H9 (cell line): ENCODE results near the gene GRIK1. TPM values are rescaled to one million over a fixed set of nuclear protein-coding genes. Genes with fewer than 3 reads are reported as not detected.

Experiments used
- DNase-seq: peaks from one replicate; pipeline ENCODE4 v3.0.0-alpha.2; 2017
- H2AFZ ChIP-seq: one replicate; pipeline ENCODE4 v1.6.1; 2013; ENCODE audit warnings: mild to moderate bottlenecking, low read length, control low read depth, moderate library complexity
- H2AK5ac ChIP-seq: 2 replicates; pipeline ENCODE4 v1.6.1; 2013; ENCODE audit warnings: low read length, control low read depth, mixed read lengths; ENCODE audit not compliant: insufficient read length
- H2BK120ac ChIP-seq: one replicate; pipeline ENCODE4 v1.6.1; 2013; ENCODE audit warnings: low read depth, mild to moderate bottlenecking, low read length, control low read depth, inconsistent platforms; ENCODE audit not compliant: poor library complexity, severe bottlenecking
- H2BK12ac ChIP-seq: 2 replicates; pipeline ENCODE4 v1.6.1; 2013; ENCODE audit warnings: low read length, control low read depth, mixed read lengths, low read depth; ENCODE audit not compliant: insufficient read length
- H2BK15ac ChIP-seq: 2 replicates; pipeline ENCODE4 v1.6.1; 2013; ENCODE audit warnings: low read depth, low read length, control low read depth
- H2BK20ac ChIP-seq: one replicate; pipeline ENCODE4 v1.6.1; 2013; ENCODE audit warnings: low read depth, mild to moderate bottlenecking, low read length, control low read depth, inconsistent platforms; ENCODE audit not compliant: poor library complexity, severe bottlenecking
- H2BK5ac ChIP-seq: 2 replicates; pipeline ENCODE4 v1.6.1; 2013; ENCODE audit warnings: low read length, control low read depth, mixed read lengths; ENCODE audit not compliant: insufficient read length
- H3K14ac ChIP-seq: 2 replicates; pipeline ENCODE4 v1.6.1; 2013; ENCODE audit warnings: low read length, control low read depth; ENCODE audit not compliant: insufficient read depth
- H3K18ac ChIP-seq: 2 replicates; pipeline ENCODE4 v1.6.1; 2013; ENCODE audit warnings: low read depth, mild to moderate bottlenecking, mixed read lengths, low read length, control low read depth; ENCODE audit not compliant: insufficient read length
- H3K23ac ChIP-seq: 2 replicates; pipeline ENCODE4 v1.6.1; 2013; ENCODE audit warnings: low read length, control low read depth, mixed read lengths, low read depth; ENCODE audit not compliant: insufficient read length
- H3K23me2 ChIP-seq: 2 replicates; pipeline ENCODE4 v1.6.1; 2013; ENCODE audit warnings: low read depth, mild to moderate bottlenecking, mixed read lengths, low read length, control low read depth; ENCODE audit not compliant: insufficient read length, poor library complexity, severe bottlenecking
- H3K27ac ChIP-seq: 2 replicates; pipeline ENCODE4 v1.5.1; 2013; ENCODE audit warnings: low read length, control low read depth, mixed read lengths, low read depth; ENCODE audit not compliant: insufficient read length
- H3K27me3 ChIP-seq: 2 replicates; pipeline ENCODE4 v1.6.1; 2013; ENCODE audit warnings: low read length, control low read depth, inconsistent platforms; ENCODE audit not compliant: insufficient read depth
- H3K4ac ChIP-seq: 2 replicates; pipeline ENCODE4 v1.6.1; 2013; ENCODE audit warnings: low read depth, mild to moderate bottlenecking, control low read depth, inconsistent platforms, low read length, moderate library complexity
- H3K4me1 ChIP-seq: 2 replicates; pipeline ENCODE4 v1.6.1; 2013; ENCODE audit warnings: low read length, control low read depth, inconsistent platforms; ENCODE audit not compliant: insufficient read depth
- H3K4me2 ChIP-seq: 2 replicates; pipeline ENCODE4 v1.6.1; 2013; ENCODE audit warnings: low read length, control low read depth, mixed read lengths; ENCODE audit not compliant: insufficient read length, insufficient read depth
- H3K56ac ChIP-seq: 2 replicates; pipeline ENCODE4 v1.6.1; 2013; ENCODE audit warnings: low read depth, mild to moderate bottlenecking, mixed read lengths, low read length, control low read depth; ENCODE audit not compliant: insufficient read length
- H3K79me1 ChIP-seq: 2 replicates; pipeline ENCODE4 v1.6.1; 2013; ENCODE audit warnings: low read depth, mild to moderate bottlenecking, moderate library complexity, low read length, control low read depth, inconsistent platforms; ENCODE audit not compliant: insufficient read depth, poor library complexity, severe bottlenecking
- H3K79me2 ChIP-seq: 2 replicates; pipeline ENCODE4 v1.6.1; 2013; ENCODE audit warnings: low read length, control low read depth, inconsistent platforms; ENCODE audit not compliant: insufficient read depth
- H3K9ac ChIP-seq: 2 replicates; pipeline ENCODE4 v1.6.1; 2013; ENCODE audit warnings: low read length, control low read depth, mixed read lengths; ENCODE audit not compliant: insufficient read length; ENCODE audit errors: extremely low read depth
- H3K9me3 ChIP-seq: one replicate; pipeline ENCODE4 v1.6.1; 2013; ENCODE audit warnings: low read depth, low read length, inconsistent platforms; ENCODE audit not compliant: control insufficient read depth
- H3T11ph ChIP-seq: one replicate; pipeline ENCODE4 v1.6.1; 2013; ENCODE audit warnings: mild to moderate bottlenecking, low read length, control low read depth, inconsistent platforms
- H4K20me1 ChIP-seq: one replicate; pipeline ENCODE4 v1.6.1; 2013; ENCODE audit not compliant: control insufficient read depth, insufficient read length, insufficient read depth
- H4K5ac ChIP-seq: 2 replicates; pipeline ENCODE4 v1.6.1; 2013; ENCODE audit warnings: low read depth, mild to moderate bottlenecking, mixed read lengths, low read length, control low read depth; ENCODE audit not compliant: insufficient read length
- H4K8ac ChIP-seq: replicated peaks from 2 replicates; pipeline ENCODE4 v1.6.1; 2013; ENCODE audit warnings: low read length, control low read depth, mixed read lengths, low read depth; ENCODE audit not compliant: insufficient read length
- H4K91ac ChIP-seq: 2 replicates; pipeline ENCODE4 v1.6.1; 2013; ENCODE audit warnings: low read depth, mild to moderate bottlenecking, moderate library complexity, mixed read lengths, low read length, control low read depth; ENCODE audit not compliant: insufficient read length
- H3K27ac Mint-ChIP-seq, 3 experiments: 2 replicates in 2 of 3; 3 replicates in 1 of 3; pipeline ENCODE4 v1.8.0; 2020 to 2021; ENCODE audit warnings: mixed read lengths in 3 of 3, mild to moderate bottlenecking in 1 of 3, moderate library complexity in 1 of 3
- H3K27me3 Mint-ChIP-seq: 2 replicates; pipeline ENCODE4 v1.8.0; 2021; ENCODE audit warnings: low read depth, mild to moderate bottlenecking, moderate library complexity, mixed read lengths
- H3K36me3 Mint-ChIP-seq, 3 experiments: 2 replicates in 2 of 3; 3 replicates in 1 of 3; pipeline ENCODE4 v1.8.0; 2020 to 2021; ENCODE audit warnings: low read depth in 3 of 3, mixed read lengths in 3 of 3; ENCODE audit not compliant: insufficient read depth in 1 of 3
- H3K4me1 Mint-ChIP-seq, 2 experiments: 2 replicates each; pipeline ENCODE4 v1.8.0; 2020; ENCODE audit warnings: mixed read lengths in 2 of 2
- H3K4me3 Mint-ChIP-seq, 2 experiments: 2 replicates in 1 of 2; 3 replicates in 1 of 2; pipeline ENCODE4 v1.8.0; 2020 to 2021; ENCODE audit warnings: mild to moderate bottlenecking in 2 of 2, mixed read lengths in 2 of 2, moderate library complexity in 1 of 2
- H3K9me3 Mint-ChIP-seq, 2 experiments: 2 replicates in 1 of 2; 3 replicates in 1 of 2; pipeline ENCODE4 v1.8.0; 2020; ENCODE audit warnings: mild to moderate bottlenecking in 2 of 2, mixed read lengths in 2 of 2, moderate library complexity in 1 of 2
- WGBS: extraction: QIAGEN DNeasy Blood & Tissue Kit; methylation state at CpG from one replicate; pipeline ENCODE4 v1.1.7; 2013; ENCODE audit warnings: missing lambda C conversion rate, low lambda C conversion rate, mixed read lengths; ENCODE audit not compliant: insufficient read length; ENCODE audit errors: extremely low coverage; 5-methylcytosine and 5-hydroxymethylcytosine counted together
- total RNA-seq: library from RNA; stranded (reverse); gene quantifications from 2 replicates; pipeline ENCODE4 v1.2.1, GENCODE V29; 2021
- TF ChIP-seq, protein P1 (sequence below): fragments of 200-600 bp; sonication (generic); conservative IDR thresholded peaks from 3 replicates; pipeline ENCODE4 v1.8.0; 2021; ENCODE audit warnings: antibody characterized with exemption, mild to moderate bottlenecking

Gene GRIK1
- total RNA-seq, 1 experiment from 2014 or later = not detected

DNA sequence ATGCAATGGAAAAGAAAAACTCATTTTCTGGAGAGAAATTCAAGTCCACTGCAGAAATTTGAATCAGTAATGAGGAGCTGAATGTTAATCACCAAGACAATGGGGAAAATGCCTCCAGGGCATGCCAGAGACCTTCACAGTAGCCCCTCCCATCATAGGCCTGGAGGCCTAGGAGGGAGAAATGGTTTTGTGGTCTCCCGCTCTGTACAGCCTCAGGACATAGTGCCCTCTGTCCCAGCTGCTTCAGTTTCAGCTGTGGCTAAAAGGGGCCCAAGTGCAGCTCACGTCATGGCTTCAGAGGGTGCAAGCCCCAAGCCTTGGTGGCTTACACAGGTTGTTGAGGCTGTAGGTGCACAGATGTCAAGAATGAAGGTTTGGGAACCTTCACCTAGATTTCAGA is 223.0 kb downstream of the GRIK1 start:
- Histone ChIP-seq H3T11ph (no peak overlapping the region), H4K91ac (no peak overlapping the region), H2BK5ac (no peak overlapping the region), H3K9ac (no peak overlapping the region), H3K56ac (no peak overlapping the region), H3K9me3 (peaks cover 8% of the 10 kb centered on the region), H4K20me1 (no peaks in the 10 kb centered on the region), H3K27me3 (no peaks in the 10 kb centered on the region), H3K79me1 (no peaks in the 10 kb centered on the region), H3K4ac (no peak overlapping the region), H2BK120ac (no peak overlapping the region), H2AFZ (no peak overlapping the region), H3K23ac (no peak overlapping the region), H3K23me2 (no peaks in the 10 kb centered on the region), H4K8ac (no peak overlapping the region), H2BK20ac (no peak overlapping the region), H2BK15ac (no peak overlapping the region), H4K5ac (no peak overlapping the region), H3K18ac (no peak overlapping the region), H2BK12ac (no peak overlapping the region), H3K4me1 (no peaks in the 10 kb centered on the region), H3K79me2 (no peaks in the 10 kb centered on the region), H3K4me2 (no peak overlapping the region), H3K14ac (no peak overlapping the region), H3K27ac (no peak overlapping the region), H2AK5ac (no peak overlapping the region)
- H3K27me3 Mint-ChIP-seq = no peaks in the 10 kb centered on the region
- peaks cover 11 to 20% of the 10 kb centered on the region in 2 experiments for H3K9me3 Mint-ChIP-seq
- TF ChIP-seq, protein P1, sequence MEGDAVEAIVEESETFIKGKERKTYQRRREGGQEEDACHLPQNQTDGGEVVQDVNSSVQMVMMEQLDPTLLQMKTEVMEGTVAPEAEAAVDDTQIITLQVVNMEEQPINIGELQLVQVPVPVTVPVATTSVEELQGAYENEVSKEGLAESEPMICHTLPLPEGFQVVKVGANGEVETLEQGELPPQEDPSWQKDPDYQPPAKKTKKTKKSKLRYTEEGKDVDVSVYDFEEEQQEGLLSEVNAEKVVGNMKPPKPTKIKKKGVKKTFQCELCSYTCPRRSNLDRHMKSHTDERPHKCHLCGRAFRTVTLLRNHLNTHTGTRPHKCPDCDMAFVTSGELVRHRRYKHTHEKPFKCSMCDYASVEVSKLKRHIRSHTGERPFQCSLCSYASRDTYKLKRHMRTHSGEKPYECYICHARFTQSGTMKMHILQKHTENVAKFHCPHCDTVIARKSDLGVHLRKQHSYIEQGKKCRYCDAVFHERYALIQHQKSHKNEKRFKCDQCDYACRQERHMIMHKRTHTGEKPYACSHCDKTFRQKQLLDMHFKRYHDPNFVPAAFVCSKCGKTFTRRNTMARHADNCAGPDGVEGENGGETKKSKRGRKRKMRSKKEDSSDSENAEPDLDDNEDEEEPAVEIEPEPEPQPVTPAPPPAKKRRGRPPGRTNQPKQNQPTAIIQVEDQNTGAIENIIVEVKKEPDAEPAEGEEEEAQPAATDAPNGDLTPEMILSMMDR = no peak
- peaks cover 17% of the 10 kb centered on the region in 2 experiments for H3K4me1 Mint-ChIP-seq
- H3K36me3 Mint-ChIP-seq = peaks cover 6 to 14% (median 11%) of the 10 kb centered on the region in 3 experiments
- H3K4me3 Mint-ChIP-seq = no peak overlapping the region
- no peak for DNase-seq
- no CpG with 5 or more reads among the region's 2 CpGs for WGBS
- H3K27ac Mint-ChIP-seq = no peak overlapping the region
